Natural killer cell (primary cell): Measurements from ENCODE around the gene GPR155. TPM values are rescaled to one million over a fixed set of nuclear protein-coding genes. Genes with fewer than 3 reads are reported as not detected.

ENCODE experiments used
- ATAC-seq, 3 donors: fragments of 150-1000 bp in 2 of 3; fragments of 200-7000 bp in 1 of 3; cut with Tn5 transposase; 1 replicate in 1 of 3; 2 replicates in 2 of 3; pipeline ENCODE4 v1.10.0; 2021; ENCODE audit warnings: mild to moderate bottlenecking in 2 of 3, moderate library complexity in 2 of 3
- DNase-seq, 2 donors: peaks; one replicate each; pipeline versions ENCODE4 v3.0.0 to v3.0.0-alpha.2; 2013 to 2021; ENCODE audit warnings: mixed read lengths in 1 of 2
- H3K27ac ChIP-seq: one replicate; pipeline ENCODE4 v1.5.1; 2013; ENCODE audit warnings: mild to moderate bottlenecking, low read length
- H3K27me3 ChIP-seq: one replicate; pipeline ENCODE4 v1.6.1; 2013; ENCODE audit warnings: low read length; ENCODE audit not compliant: control insufficient read depth, insufficient read depth
- H3K36me3 ChIP-seq: one replicate; pipeline ENCODE4 v1.6.1; 2013; ENCODE audit warnings: low read length; ENCODE audit not compliant: control insufficient read depth, insufficient read depth
- H3K4me1 ChIP-seq: one replicate; pipeline ENCODE4 v1.6.1; 2013; ENCODE audit warnings: low read length; ENCODE audit not compliant: control insufficient read depth, insufficient read depth
- H3K4me3 ChIP-seq: one replicate; pipeline ENCODE4 v1.5.1; 2013; ENCODE audit warnings: low read length
- H3K9me3 ChIP-seq: one replicate; pipeline ENCODE4 v1.6.1; 2013; ENCODE audit warnings: low read length; ENCODE audit not compliant: control insufficient read depth, insufficient read depth
- H3K27ac Mint-ChIP-seq, 2 donors: one replicate each; pipeline ENCODE4 v1.8.0; 2022; ENCODE audit warnings: mild to moderate bottlenecking in 2 of 2, mixed read lengths in 2 of 2, moderate library complexity in 1 of 2
- H3K27me3 Mint-ChIP-seq, 2 donors: one replicate each; pipeline ENCODE4 v1.8.0; 2022; ENCODE audit warnings: low read depth in 2 of 2, mixed read lengths in 2 of 2
- H3K36me3 Mint-ChIP-seq: one replicate; pipeline ENCODE4 v1.8.0; 2022; ENCODE audit warnings: mixed read lengths
- H3K4me1 Mint-ChIP-seq, 2 donors: one replicate each; pipeline ENCODE4 v1.8.0; 2022; ENCODE audit warnings: mixed read lengths in 2 of 2
- H3K4me3 Mint-ChIP-seq: one replicate; pipeline ENCODE4 v1.8.0; 2022; ENCODE audit warnings: mild to moderate bottlenecking, moderate library complexity, mixed read lengths
- H3K9me3 Mint-ChIP-seq, 2 donors: one replicate each; pipeline ENCODE4 v1.8.0; 2022; ENCODE audit warnings: mixed read lengths in 2 of 2
- CTCF ChIP-seq: fragments of 200-600 bp; IDR thresholded peaks from one replicate; pipeline ENCODE4 v1.8.0; 2022; ENCODE audit warnings: antibody characterized with exemption
- WGBS: methylation state at CpG from one replicate; pipeline ENCODE4 v1.1.7; 2013; ENCODE audit warnings: missing lambda C conversion rate; ENCODE audit not compliant: insufficient coverage; 5-methylcytosine and 5-hydroxymethylcytosine counted together
- intact Hi-C: fragments of 100-400 bp; cut with micrococcal nuclease; formaldehyde crosslinking; loops from one replicate; pipeline ENCODE4 v1.14.2; 2022
- total RNA-seq, 4 donors: library from RNA; stranded (reverse); fragments of 120-200 nt in 1 of 4; gene quantifications; one replicate each; pipeline versions ENCODE4 v1.2.3 to v1.2.4, GENCODE V29; 2013 to 2022

Gene GPR155
- total RNA-seq, 3 donors from 2014 or later (not counting 1 experiment from before 2014, with no cell fraction given), result 3.6 to 11.4 (median 4.4) TPM

- no peak overlapping the region for H3K27ac ChIP-seq
- no peak overlapping the region for H3K4me3 ChIP-seq
- no peaks in the 10 kb centered on the region for H3K9me3 Mint-ChIP-seq
- no peaks in the 10 kb centered on the region for H3K27me3 ChIP-seq
- H3K36me3 Mint-ChIP-seq, result no peaks in the 10 kb centered on the region
- peaks cover 14% of the 10 kb centered on the region for H3K36me3 ChIP-seq
- H3K9me3 ChIP-seq, result no peaks in the 10 kb centered on the region
- no peaks in the 10 kb centered on the region for H3K27me3 Mint-ChIP-seq
- ATAC-seq (no peak), DNase-seq (no peak)
- TF ChIP-seq CTCF, result no peak
- H3K4me1 ChIP-seq, result no peaks in the 10 kb centered on the region
- 92% methylated on average over 2 of the region's 2 CpGs for WGBS
- H3K4me1 Mint-ChIP-seq, result no peaks in the 10 kb centered on the region
- intact Hi-C loops, result no loop called here
- no peak overlapping the region for H3K4me3 Mint-ChIP-seq
- no peak overlapping the region for H3K27ac Mint-ChIP-seq
Observed at GRCh38 chr2:174454566-174454965, 32.3 kb downstream of the GPR155 start.

- H3K4me1 ChIP-seq, result no peaks in the 10 kb centered on the region
- H3K27ac ChIP-seq, result no peak overlapping the region
- H3K27me3 ChIP-seq, result no peaks in the 10 kb centered on the region
- intact Hi-C loops, result no loop called here
- H3K9me3 ChIP-seq, result no peaks in the 10 kb centered on the region
- Mint-ChIP-seq H3K9me3 (no peaks in the 10 kb centered on the region), H3K27me3 (no peaks in the 10 kb centered on the region), H3K36me3 (no peaks in the 10 kb centered on the region), H3K4me1 (no peaks in the 10 kb centered on the region), H3K4me3 (no peak overlapping the region), H3K27ac (no peak overlapping the region)
- WGBS, result 94% methylated on average over 2 of the region's 4 CpGs
- DNase-seq (peak in 1 of 2 donors; percentile 31), ATAC-seq (no peak)
- no peak for TF ChIP-seq CTCF
- H3K36me3 ChIP-seq, result peaks cover 10% of the 10 kb centered on the region
- H3K4me3 ChIP-seq, result no peak overlapping the region
Observed at GRCh38 chr2:174450021-174450816, 36.6 kb downstream of the GPR155 start.

GRCh38 chr2:174449033-174449432, 37.8 kb downstream of the GPR155 start:
- WGBS, result 82% methylated on average over 1 of the region's 2 CpGs
- H3K36me3 Mint-ChIP-seq, result no peaks in the 10 kb centered on the region
- TF ChIP-seq CTCF, result no peak

GRCh38 chr2:174446531-174446930, 40.3 kb downstream of the GPR155 start:
- Mint-ChIP-seq H3K36me3 (no peaks in the 10 kb centered on the region), H3K27me3 (no peaks in the 10 kb centered on the region), H3K9me3 (no peaks in the 10 kb centered on the region), H3K27ac (no peak overlapping the region), H3K4me1 (no peaks in the 10 kb centered on the region), H3K4me3 (no peak overlapping the region)
- Histone ChIP-seq H3K27me3 (no peaks in the 10 kb centered on the region), H3K36me3 (peaks cover 30% of the 10 kb centered on the region), H3K27ac (no peak overlapping the region), H3K4me3 (no peak overlapping the region), H3K9me3 (no peaks in the 10 kb centered on the region), H3K4me1 (no peaks in the 10 kb centered on the region)
- intact Hi-C loops, result no loop called here
- ATAC-seq (no peak), DNase-seq (no peak)
- no peak for TF ChIP-seq CTCF
- WGBS, result 97% methylated on average over 3 of the region's 4 CpGs

More at GRCh38 chr2:174449033-174449432, 37.8 kb downstream of the GPR155 start:
- Histone ChIP-seq H3K4me1 (no peaks in the 10 kb centered on the region), H3K27me3 (no peaks in the 10 kb centered on the region), H3K9me3 (no peaks in the 10 kb centered on the region), H3K36me3 (peaks cover 17% of the 10 kb centered on the region), H3K4me3 (no peak overlapping the region), H3K27ac (no peak overlapping the region)
- DNase-seq, result no peak
- Mint-ChIP-seq H3K4me1 (no peaks in the 10 kb centered on the region), H3K27ac (no peak overlapping the region), H3K4me3 (no peak overlapping the region), H3K9me3 (no peaks in the 10 kb centered on the region), H3K27me3 (no peaks in the 10 kb centered on the region)
- intact Hi-C loops, result no loop called here
- ATAC-seq, result no peak
